ENCODE measurements around the gene YTHDF1.
A peak's percentile ranks its signal among the peaks of the same experiment; 100 is the strongest.

The YTHDF1 gene

GRCh38 chr20:63182425-63182824 is 33.5 kb downstream of the YTHDF1 start:
- DNase-seq = no peak

- no peak for DNase-seq
Observed at GRCh38 chr20:63181226-63181625, 34.7 kb downstream of the YTHDF1 start.

- DNase-seq = no peak
Observed at GRCh38 chr20:63180569-63181185, 35.3 kb downstream of the YTHDF1 start.

- no peak for DNase-seq
Observed at GRCh38 chr20:63179687-63180568, 36.0 kb downstream of the YTHDF1 start.

GRCh38 chr20:63178889-63179686 is 36.8 kb downstream of the YTHDF1 start:
- peak; percentile 50 to 79 for DNase-seq

- no peak for DNase-seq
Observed at GRCh38 chr20:63178446-63178820, 37.5 kb downstream of the YTHDF1 start.

GRCh38 chr20:63177785-63178445 is 38.0 kb downstream of the YTHDF1 start:
- DNase-seq = no peak

GRCh38 chr20:63177134-63177784 is 38.7 kb downstream of the YTHDF1 start:
- DNase-seq = peak; percentile 21 to 52

GRCh38 chr20:63176427-63177133 is 39.4 kb downstream of the YTHDF1 start:
- DNase-seq = peak in 1 of 2 experiments; percentile 27

- peak in 1 of 2 experiments; percentile 26 for DNase-seq
Observed at GRCh38 chr20:63176034-63176426, 39.9 kb downstream of the YTHDF1 start.

- DNase-seq = no peak
Observed at GRCh38 chr20:63175038-63175895, 40.7 kb downstream of the YTHDF1 start.

GRCh38 chr20:63174309-63175037 is 41.5 kb downstream of the YTHDF1 start:
- DNase-seq = no peak

- DNase-seq = no peak
Observed at GRCh38 chr20:63173552-63174191, 42.3 kb downstream of the YTHDF1 start.

- peak; percentile 47 to 67 for DNase-seq
Observed at GRCh38 chr20:63172726-63173125, 43.2 kb downstream of the YTHDF1 start.

GRCh38 chr20:63171991-63172390 is 43.9 kb downstream of the YTHDF1 start:
- no peak for DNase-seq

- no peak for DNase-seq
Observed at GRCh38 chr20:63169681-63170080, 46.2 kb downstream of the YTHDF1 start.

- no peak for DNase-seq
Observed at GRCh38 chr20:63168861-63169260, 47.1 kb downstream of the YTHDF1 start.

GRCh38 chr20:63167918-63168520 is 47.9 kb downstream of the YTHDF1 start:
- no peak for DNase-seq

Data from SHP77 (cell line).